SK-N-SH treated with all-trans-retinoic acid at 6 μM for 48 hours (cell line): Measurements from ENCODE around the gene OLFML3.

Source experiments
- ARNTL ChIP-seq: fragments of 450-650 bp; formaldehyde crosslinking; IDR thresholded peaks from 2 replicates; pipeline ENCODE4 v1.5.0; 2020; ENCODE audit warnings: low read depth, mild to moderate bottlenecking, moderate library complexity, borderline replicate concordance
- CREB5 ChIP-seq: fragments of 250-450 bp; sonication (Bioruptor Pico); IDR thresholded peaks from 2 replicates; pipeline ENCODE4 v1.5.1; 2020; ENCODE audit warnings: low read depth, mild to moderate bottlenecking, moderate library complexity
- CSDC2 ChIP-seq: fragments of 250-450 bp; sonication (Bioruptor Pico); IDR thresholded peaks from 2 replicates; pipeline ENCODE4 v1.5.0; 2020; ENCODE audit warnings: mild to moderate bottlenecking, moderate library complexity
- CSRNP3 ChIP-seq: fragments of 250-450 bp; sonication (Bioruptor Pico); IDR thresholded peaks from 2 replicates; pipeline ENCODE4 v1.5.1; 2021; ENCODE audit warnings: mild to moderate bottlenecking, moderate library complexity
- GLIS3 ChIP-seq: fragments of 250-450 bp; sonication (Bioruptor Pico); IDR thresholded peaks from 2 replicates; pipeline ENCODE4 v1.5.0; 2020; ENCODE audit warnings: mild to moderate bottlenecking, moderate library complexity
- PATZ1 ChIP-seq: fragments of 250-450 bp; sonication (Bioruptor Pico); IDR thresholded peaks from 2 replicates; pipeline ENCODE4 v1.8.0; 2020; ENCODE audit warnings: mild to moderate bottlenecking, moderate library complexity, borderline replicate concordance
- PPARA ChIP-seq: fragments of 250-450 bp; sonication (Bioruptor Pico); IDR thresholded peaks from 2 replicates; pipeline ENCODE4 v1.5.0; 2020; ENCODE audit warnings: mild to moderate bottlenecking, borderline replicate concordance
- RARB ChIP-seq: fragments of 250-450 bp; sonication (Bioruptor Pico); IDR thresholded peaks from 2 replicates; pipeline ENCODE4 v1.8.0; 2021; ENCODE audit warnings: mild to moderate bottlenecking, moderate library complexity
- TOX ChIP-seq: fragments of 250-450 bp; sonication (Bioruptor Pico); IDR thresholded peaks from 2 replicates; pipeline ENCODE4 v1.8.0; 2021; ENCODE audit warnings: mild to moderate bottlenecking, moderate library complexity, borderline replicate concordance
- ZC3H10 ChIP-seq: fragments of 250-450 bp; sonication (Bioruptor Pico); IDR thresholded peaks from 2 replicates; pipeline ENCODE4 v1.5.1; 2021; ENCODE audit warnings: mild to moderate bottlenecking, moderate library complexity
- ZFP30 ChIP-seq: fragments of 450-650 bp; formaldehyde crosslinking; IDR thresholded peaks from 2 replicates; pipeline ENCODE4 v1.5.0; 2022; ENCODE audit warnings: mild to moderate bottlenecking, moderate library complexity
- ZNF8 ChIP-seq: fragments of 450-650 bp; formaldehyde crosslinking; IDR thresholded peaks from 2 replicates; pipeline ENCODE4 v1.5.0; 2020; ENCODE audit warnings: mild to moderate bottlenecking, moderate library complexity

GRCh38 chr1:113929750-113930498 is 49.4 kb upstream of the OLFML3 start:
- TF ChIP-seq CREB5 (CRISPR knock-in tag): no peak
- TF ChIP-seq ARNTL (CRISPR knock-in tag): no peak
- no peak for TF ChIP-seq GLIS3 (CRISPR knock-in tag)
- TF ChIP-seq TOX (CRISPR knock-in tag): no peak
- no peak for TF ChIP-seq ZFP30
- TF ChIP-seq ZNF8 (CRISPR knock-in tag): no peak
- TF ChIP-seq ZC3H10: no peak
- no peak for TF ChIP-seq CSDC2 (CRISPR knock-in tag)
- no peak for TF ChIP-seq PATZ1
- no peak for TF ChIP-seq RARB (CRISPR knock-in tag)
- TF ChIP-seq PPARA (CRISPR knock-in tag): no peak
- no peak for TF ChIP-seq CSRNP3
